OCI-LY1 (cell line): ENCODE measurements around the gene TXNRD1.

Experiments used
- CTCF ChIP-seq: fragments of 200-600 bp; sonication (generic), shearing (Covaris generic); IDR thresholded peaks from 2 replicates; pipeline ENCODE4 v1.5.1; 2017; ENCODE audit warnings: mild to moderate bottlenecking, antibody characterized with exemption, low read length, moderate library complexity, mixed read lengths
- EZH2 ChIP-seq: fragments of 200-600 bp; sonication (generic), shearing (Covaris generic); IDR thresholded peaks from 2 replicates; pipeline ENCODE4 v1.8.0; 2017; ENCODE audit warnings: borderline replicate concordance, mixed run types, mild to moderate bottlenecking, antibody characterized with exemption, low read length, moderate library complexity, mixed read lengths

- TF ChIP-seq CTCF (no peak), EZH2 (no peak)
Observed at GRCh38 chr12:104297477-104298113, 82.0 kb downstream of the TXNRD1 start.
